GM06990 (cell line): ENCODE measurements around the gene GIMAP1.

Experiments
- DNase-seq: peaks from one replicate; pipeline ENCODE4 v3.0.0-alpha.2; 2011; ENCODE audit not compliant: insufficient read length; ENCODE audit errors: extremely low read depth
- H3K27me3 ChIP-seq: replicated peaks from 2 replicates; pipeline ENCODE4 v1.6.0; 2011; ENCODE audit warnings: low read length; ENCODE audit not compliant: control insufficient read depth, insufficient read depth
- H3K36me3 ChIP-seq: 2 replicates; pipeline ENCODE4 v1.5.1; 2011; ENCODE audit warnings: low read length; ENCODE audit not compliant: control insufficient read depth, insufficient read depth
- H3K4me3 ChIP-seq: replicated peaks from 2 replicates; pipeline ENCODE4 v1.5.1; 2011; ENCODE audit warnings: low read depth, mild to moderate bottlenecking, control low read depth, low read length
- TF ChIP-seq, protein P1 (sequence below): IDR thresholded peaks from 2 replicates; pipeline ENCODE4 v1.5.1; 2011; ENCODE audit warnings: low read length, control low read depth, mild to moderate bottlenecking, inconsistent platforms; ENCODE audit not compliant: insufficient read depth, poor library complexity, severe bottlenecking

The GIMAP1 gene

DNA sequence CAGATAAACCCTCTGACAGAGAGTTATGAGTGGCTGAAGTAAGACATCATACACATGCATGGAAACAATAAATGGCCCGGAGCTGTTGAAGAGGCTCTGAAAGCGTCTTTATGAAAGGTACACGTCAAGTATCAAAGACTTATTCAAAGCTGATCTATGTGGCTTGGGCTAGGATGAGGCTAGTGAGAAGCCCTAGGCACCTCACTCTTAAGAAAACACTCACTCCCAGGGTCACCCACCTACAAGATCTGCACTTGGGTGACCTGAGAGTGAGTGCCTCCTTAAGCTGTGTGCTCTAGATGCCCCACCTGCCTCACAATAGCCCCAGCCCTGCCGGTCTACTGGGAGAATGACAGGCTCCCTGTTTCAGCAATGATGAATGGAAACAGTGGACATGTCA, 1.1 kb upstream of the GIMAP1 start:
- H3K36me3 ChIP-seq: peaks cover 4% of the 10 kb centered on the region
- TF ChIP-seq, protein P1, sequence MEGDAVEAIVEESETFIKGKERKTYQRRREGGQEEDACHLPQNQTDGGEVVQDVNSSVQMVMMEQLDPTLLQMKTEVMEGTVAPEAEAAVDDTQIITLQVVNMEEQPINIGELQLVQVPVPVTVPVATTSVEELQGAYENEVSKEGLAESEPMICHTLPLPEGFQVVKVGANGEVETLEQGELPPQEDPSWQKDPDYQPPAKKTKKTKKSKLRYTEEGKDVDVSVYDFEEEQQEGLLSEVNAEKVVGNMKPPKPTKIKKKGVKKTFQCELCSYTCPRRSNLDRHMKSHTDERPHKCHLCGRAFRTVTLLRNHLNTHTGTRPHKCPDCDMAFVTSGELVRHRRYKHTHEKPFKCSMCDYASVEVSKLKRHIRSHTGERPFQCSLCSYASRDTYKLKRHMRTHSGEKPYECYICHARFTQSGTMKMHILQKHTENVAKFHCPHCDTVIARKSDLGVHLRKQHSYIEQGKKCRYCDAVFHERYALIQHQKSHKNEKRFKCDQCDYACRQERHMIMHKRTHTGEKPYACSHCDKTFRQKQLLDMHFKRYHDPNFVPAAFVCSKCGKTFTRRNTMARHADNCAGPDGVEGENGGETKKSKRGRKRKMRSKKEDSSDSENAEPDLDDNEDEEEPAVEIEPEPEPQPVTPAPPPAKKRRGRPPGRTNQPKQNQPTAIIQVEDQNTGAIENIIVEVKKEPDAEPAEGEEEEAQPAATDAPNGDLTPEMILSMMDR: no peak
- H3K4me3 ChIP-seq: no peak overlapping the region
- DNase-seq: no peak
- H3K27me3 ChIP-seq: no peaks in the 10 kb centered on the region

DNA sequence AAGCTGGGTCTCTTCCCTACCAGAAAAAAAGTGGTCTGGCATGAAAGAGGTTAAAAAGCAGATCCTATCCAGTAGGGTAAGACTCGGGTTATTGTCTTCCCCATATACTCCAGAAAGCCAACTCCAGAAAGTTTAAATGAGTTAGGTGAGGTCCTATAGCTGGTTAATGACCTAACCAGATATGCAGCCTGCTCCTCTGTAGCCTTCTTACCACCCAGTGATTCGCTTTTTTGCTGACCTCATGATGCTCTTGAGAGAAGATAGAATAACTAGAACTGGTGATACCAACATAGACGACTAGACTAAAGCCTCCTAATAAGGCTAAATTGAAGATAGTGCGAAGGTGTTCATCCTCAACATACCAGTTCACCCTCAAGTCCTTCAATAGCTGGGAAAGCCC, 675 bp upstream of the GIMAP1 start:
- H3K27me3 ChIP-seq: no peaks in the 10 kb centered on the region
- TF ChIP-seq, protein P1: no peak

DNA sequence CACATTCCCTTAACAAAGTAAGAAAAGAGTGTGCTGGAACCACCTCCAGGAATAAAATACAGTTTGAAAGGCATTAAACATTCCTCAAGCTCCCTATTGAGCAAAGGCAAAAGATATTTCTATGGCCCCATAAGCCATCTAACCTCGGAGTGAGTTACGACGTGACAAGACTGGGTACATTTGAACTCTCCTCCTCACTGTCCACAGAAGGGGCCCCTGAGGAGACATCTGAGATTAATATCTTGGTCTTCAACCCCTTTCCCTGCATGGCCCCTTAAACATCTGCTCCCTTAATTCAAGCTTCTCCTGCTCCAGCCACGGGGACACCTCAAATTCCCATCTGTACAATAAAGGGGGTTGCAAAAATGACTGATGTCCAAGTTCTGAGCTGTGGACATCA, 526 bp downstream of the GIMAP1 start:
- DNase-seq: no peak
- H3K4me3 ChIP-seq: peak overlapping the region; percentile 67
- TF ChIP-seq, protein P1: no peak
- no peaks in the 10 kb centered on the region for H3K27me3 ChIP-seq
- H3K36me3 ChIP-seq: peaks cover 4% of the 10 kb centered on the region

More for the DNA sequence above, 675 bp upstream of the GIMAP1 start:
- DNase-seq: no peak
- Histone ChIP-seq H3K4me3 (no peak overlapping the region), H3K36me3 (peaks cover 4% of the 10 kb centered on the region)

DNA sequence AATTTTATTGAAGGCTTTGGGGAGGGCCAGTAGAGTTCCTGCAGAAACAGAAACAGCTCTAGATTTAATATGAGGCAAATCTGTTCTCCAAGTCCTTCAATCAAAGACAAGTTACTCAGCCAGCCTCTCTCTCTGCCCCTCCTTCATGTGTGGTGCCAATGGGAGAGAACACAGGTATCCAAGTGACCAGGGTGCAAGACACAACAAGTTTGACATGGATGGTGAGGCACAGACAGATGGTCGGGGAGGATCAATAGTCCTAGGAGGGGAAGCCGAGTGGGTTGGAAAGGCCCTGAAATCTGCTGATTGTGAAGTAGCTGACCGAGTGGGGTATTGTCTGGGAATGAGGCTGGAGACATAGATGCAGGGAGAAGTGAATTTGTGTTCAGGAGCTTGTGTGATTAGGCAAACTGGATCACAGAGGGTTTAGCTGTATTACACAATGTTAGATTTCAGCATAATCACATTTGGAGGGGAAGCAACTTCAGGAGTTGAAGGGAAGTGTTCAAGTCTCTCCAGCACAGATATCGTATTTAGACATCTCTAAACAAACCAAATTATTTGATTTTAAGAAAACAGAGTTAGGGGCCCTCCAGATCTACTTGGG, 1.5 kb downstream of the GIMAP1 start:
- TF ChIP-seq, protein P1: no peak
- no peak for DNase-seq
- peak overlapping the region; percentile 32; the same call in 1 of the 2 replicates for H3K4me3 ChIP-seq
- H3K36me3 ChIP-seq: peaks cover 7% of the 10 kb centered on the region
- no peaks in the 10 kb centered on the region for H3K27me3 ChIP-seq

DNA sequence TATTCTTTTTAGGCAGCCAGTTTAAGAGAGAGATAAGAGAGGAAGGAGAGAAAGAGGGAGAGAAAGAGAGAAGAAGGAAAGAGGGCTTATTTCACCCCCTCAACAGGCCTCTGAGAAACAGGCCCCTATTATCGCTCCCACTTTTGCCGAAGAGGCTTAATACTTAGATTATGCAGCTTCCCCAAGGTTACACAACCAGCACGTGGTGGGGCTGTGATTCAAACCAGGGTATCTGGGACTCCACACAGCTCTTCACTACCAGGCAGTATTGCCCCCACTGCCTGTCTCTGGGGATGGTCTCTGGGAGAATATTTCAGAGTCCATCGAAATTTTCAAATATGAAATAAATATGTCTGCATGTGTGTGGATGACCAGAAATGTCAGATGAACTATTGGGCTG, 3.0 kb downstream of the GIMAP1 start:
- H3K36me3 ChIP-seq: peaks cover 7% of the 10 kb centered on the region
- DNase-seq: no peak
- TF ChIP-seq, protein P1: no peak
- H3K27me3 ChIP-seq: no peaks in the 10 kb centered on the region
- H3K4me3 ChIP-seq: no peak overlapping the region
